ENCODE results near the gene GRIK3. TPM values are rescaled to one million over a fixed set of nuclear protein-coding genes. Genes with fewer than 3 reads are reported as not detected.

Gene GRIK3
- polyA plus RNA-seq, 3 donors, result 2.8 to 3.3 (median 3.1) TPM

GRCh38 chr1:36890776-36891175 is 143.5 kb downstream of the GRIK3 start:
- DNase-seq (ENCODE audit: extremely low read depth in 1 of 11, low read depth in 9 of 11, low spot score in 4 of 11), result no peak

DNA sequence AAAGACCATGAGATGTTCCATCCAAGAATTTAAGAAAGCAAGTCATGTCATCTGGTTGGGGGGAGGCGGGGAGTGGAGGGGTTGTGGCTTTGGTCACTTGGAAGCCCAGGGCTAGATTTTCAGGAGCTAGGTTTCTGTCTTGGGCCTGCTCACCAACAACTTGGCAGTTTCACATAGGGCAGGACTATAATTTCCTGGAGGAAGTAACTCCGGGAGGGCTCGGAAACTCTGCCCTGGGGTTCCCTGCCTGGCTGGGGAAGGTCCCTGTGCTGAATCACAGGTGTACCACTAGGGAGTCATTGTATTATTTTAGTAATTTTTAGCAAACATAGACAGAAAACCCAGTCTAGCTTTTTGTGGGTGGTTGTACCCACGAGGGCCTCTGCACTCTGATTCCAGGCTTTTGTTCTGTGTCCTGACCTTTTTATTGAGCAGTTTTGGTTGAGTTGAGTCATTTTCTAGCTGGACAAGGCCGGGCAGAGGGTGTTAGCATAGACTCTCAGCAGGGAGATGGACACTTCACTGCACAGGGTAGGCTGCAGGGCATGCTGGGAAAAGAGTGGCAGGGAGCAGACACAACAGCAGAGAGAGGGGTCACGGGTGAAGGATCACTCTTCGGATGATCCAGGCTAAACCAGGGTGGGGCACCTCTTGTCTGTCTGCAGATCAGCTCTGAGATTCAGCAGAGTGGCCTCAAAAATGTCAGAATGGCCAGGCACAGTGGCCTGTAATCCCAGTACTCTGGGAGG is 144.7 kb downstream of the GRIK3 start:
- DNase-seq (ENCODE audit: extremely low read depth in 1 of 11, low read depth in 9 of 11, low spot score in 4 of 11), result no peak

DNA sequence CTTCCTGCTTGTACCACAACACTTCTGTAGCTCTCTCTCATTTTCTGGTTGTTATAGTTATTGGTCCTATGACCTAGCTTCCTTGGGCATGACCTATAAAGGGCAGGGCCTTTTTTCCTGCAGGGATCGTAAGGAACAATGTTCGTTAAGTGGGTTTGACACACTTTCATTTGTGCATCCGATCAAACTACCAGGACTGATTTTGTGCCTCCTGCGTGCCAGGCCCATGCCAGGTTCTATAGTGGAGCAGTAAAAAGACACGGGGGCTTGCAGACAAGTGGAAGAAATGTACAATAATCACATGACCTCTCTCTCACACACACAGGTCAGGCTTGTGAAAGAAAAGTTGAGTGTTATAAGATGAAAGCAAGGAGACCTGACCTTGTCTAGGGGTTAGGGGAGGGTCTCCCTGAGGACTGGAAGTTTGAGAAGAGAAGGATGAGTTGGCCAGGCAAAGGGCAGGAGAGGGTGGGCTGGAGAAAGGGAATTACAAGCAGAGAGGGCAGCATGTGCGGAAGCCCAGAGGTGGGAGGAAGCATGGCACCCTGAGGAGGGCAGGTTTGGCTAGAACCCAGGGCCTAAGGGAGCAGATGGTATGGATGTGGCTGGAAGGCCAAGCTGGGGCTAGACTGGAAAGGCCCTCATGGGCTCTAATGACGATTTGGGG is 145.4 kb downstream of the GRIK3 start:
- no peak for DNase-seq (ENCODE audit: extremely low read depth in 1 of 11, low read depth in 9 of 11, low spot score in 4 of 11)

- no peak for DNase-seq (ENCODE audit: extremely low read depth in 1 of 11, low read depth in 9 of 11, low spot score in 4 of 11)
Observed at GRCh38 chr1:36885540-36886357, 148.6 kb downstream of the GRIK3 start.

- DNase-seq (ENCODE audit: extremely low read depth in 1 of 11, low read depth in 9 of 11, low spot score in 4 of 11), result no peak
Observed at GRCh38 chr1:36884801-36885200, 149.5 kb downstream of the GRIK3 start.

- DNase-seq (ENCODE audit: extremely low read depth in 1 of 11, low read depth in 9 of 11, low spot score in 4 of 11), result no peak
Observed at GRCh38 chr1:36884029-36884701, 150.2 kb downstream of the GRIK3 start.

DNA sequence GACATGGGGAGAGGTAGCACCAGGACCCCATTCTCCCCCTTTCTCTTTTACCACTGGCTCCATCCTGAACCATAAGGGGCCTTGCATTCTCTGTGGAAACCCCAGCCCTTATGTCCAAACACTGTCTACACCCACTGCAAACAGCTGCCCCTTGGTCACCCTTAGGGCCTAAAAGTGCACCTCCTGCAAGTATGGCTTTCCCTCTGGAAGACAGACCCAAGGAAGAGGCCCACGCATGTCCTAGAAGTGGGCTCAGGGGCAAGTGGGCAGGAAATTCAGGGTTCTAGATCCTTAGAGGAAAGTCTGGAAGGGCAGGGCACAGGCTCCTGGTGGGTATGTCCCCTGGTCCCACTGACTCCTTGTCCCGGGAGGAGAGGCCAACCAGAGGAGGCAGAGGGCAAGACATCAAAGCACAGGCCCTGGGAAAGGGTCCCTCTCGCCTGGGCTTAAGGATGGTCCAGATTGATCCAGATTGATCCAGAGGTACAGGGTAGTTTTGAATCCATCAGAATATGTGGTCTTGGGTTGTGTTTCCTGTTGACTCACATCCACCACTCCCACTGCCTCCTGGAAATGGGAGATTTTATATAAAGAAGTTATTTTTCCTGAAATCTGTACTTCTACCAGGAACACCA is 150.9 kb downstream of the GRIK3 start:
- no peak for DNase-seq (ENCODE audit: extremely low read depth in 1 of 11, low read depth in 9 of 11, low spot score in 4 of 11)

GRCh38 chr1:36882536-36883285 is 151.6 kb downstream of the GRIK3 start:
- DNase-seq (ENCODE audit: extremely low read depth in 1 of 11, low read depth in 9 of 11, low spot score in 4 of 11), result no peak

DNA sequence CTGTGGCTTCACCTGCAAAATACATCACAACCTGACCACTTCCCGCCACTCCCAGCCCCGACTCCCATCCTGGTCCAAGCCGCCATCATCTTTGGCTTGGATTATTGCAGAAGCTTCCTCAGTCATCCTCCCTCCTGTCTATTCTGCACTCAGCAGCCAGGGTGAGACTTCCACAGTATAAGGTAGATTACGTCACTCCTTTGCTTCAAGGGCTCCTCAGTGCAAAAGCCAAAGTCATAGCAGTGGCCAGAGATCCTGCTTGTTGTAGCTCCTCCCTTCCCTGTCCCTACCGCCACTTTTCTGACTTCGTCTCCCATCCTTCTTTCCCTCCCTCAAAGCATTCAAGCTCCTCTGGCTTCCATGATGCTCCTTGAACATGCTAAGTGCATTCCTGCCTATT is 152.8 kb downstream of the GRIK3 start:
- DNase-seq (ENCODE audit: extremely low read depth in 1 of 11, low read depth in 9 of 11, low spot score in 4 of 11), result no peak

GRCh38 chr1:36881068-36881405 is 153.3 kb downstream of the GRIK3 start:
- DNase-seq (ENCODE audit: extremely low read depth in 1 of 11, low read depth in 9 of 11, low spot score in 4 of 11), result no peak

DNA sequence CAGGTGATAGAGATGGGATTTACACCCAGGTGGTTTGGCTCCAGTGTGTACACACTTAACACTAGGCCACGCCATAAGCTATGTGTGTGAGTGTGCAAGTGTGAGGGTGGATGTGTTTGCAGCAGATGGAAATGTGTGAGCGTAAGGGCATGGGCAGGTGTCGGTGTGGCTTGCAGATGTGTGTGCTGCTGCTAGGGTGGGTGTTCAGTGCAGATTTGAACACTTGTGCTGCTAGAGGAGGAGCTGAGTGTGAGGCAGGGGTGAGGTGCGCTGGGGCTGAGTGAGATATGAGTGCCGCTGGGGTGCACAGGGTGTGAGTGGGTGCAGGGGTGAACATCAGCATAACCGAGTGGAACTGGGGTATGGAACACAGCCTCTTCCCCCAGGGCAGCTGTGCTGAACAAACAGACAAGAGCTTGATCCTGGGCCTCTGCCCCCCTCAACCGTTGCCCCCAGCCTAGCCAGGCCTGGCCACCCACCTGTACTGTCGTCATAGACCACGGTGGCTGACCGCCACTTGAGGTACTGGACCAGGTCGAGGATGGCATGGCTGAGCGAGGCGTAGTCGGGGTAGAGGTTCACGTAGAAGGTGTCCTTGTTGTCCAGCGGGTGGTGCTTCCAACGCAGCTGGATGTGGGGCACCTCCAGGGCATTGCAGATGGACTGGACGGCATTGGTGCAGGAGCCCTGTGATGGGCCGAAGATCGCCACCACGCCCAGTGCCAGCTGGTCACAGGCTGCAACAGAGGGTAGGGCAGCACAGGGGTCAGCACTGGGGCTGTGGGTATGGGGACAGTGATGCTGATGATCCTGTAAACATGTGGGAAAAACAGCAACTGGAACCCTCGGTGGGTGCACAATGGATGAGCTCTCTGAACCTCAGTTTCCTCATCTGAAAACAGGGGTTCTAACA is 153.9 kb downstream of the GRIK3 start:
- no peak for DNase-seq (ENCODE audit: extremely low read depth in 1 of 11, low read depth in 9 of 11, low spot score in 4 of 11)

- no peak for DNase-seq (ENCODE audit: extremely low read depth in 1 of 11, low read depth in 9 of 11, low spot score in 4 of 11)
Observed at GRCh38 chr1:36879613-36880012, 154.7 kb downstream of the GRIK3 start.

DNA sequence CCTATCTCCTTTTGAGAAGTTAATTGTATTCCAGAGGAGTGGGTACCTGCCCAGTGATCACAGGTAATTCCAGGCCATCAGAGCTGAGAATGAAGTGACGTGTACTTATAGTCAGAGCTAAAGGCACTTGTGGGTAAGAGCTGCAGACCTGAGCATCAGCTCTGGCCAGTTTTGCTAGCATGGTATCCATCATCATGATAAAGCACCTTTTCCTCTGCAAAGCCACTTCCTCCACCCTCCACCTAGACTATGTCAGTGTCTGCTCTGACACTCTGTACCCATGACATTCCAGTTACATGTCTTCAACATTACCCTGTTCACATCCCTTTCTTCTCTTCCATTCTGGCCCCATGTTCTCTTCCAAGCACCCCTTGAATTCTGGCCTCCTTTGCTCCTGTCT is 157.3 kb downstream of the GRIK3 start:
- no peak for DNase-seq (ENCODE audit: extremely low read depth in 1 of 11, low read depth in 9 of 11, low spot score in 4 of 11)

GRCh38 chr1:36874271-36875060 is 159.8 kb downstream of the GRIK3 start:
- DNase-seq (ENCODE audit: extremely low read depth in 1 of 11, low read depth in 9 of 11, low spot score in 4 of 11), result no peak

- no peak for DNase-seq (ENCODE audit: extremely low read depth in 1 of 11, low read depth in 9 of 11, low spot score in 4 of 11)
Observed at GRCh38 chr1:36872858-36873257, 161.5 kb downstream of the GRIK3 start.

- DNase-seq (ENCODE audit: extremely low read depth in 1 of 11, low read depth in 9 of 11, low spot score in 4 of 11), result no peak
Observed at GRCh38 chr1:36872126-36872754, 162.1 kb downstream of the GRIK3 start.

Measured in renal cortex interstitium (tissue), 11 donors.